Measurements from ENCODE around the gene CCDC141.

DNA sequence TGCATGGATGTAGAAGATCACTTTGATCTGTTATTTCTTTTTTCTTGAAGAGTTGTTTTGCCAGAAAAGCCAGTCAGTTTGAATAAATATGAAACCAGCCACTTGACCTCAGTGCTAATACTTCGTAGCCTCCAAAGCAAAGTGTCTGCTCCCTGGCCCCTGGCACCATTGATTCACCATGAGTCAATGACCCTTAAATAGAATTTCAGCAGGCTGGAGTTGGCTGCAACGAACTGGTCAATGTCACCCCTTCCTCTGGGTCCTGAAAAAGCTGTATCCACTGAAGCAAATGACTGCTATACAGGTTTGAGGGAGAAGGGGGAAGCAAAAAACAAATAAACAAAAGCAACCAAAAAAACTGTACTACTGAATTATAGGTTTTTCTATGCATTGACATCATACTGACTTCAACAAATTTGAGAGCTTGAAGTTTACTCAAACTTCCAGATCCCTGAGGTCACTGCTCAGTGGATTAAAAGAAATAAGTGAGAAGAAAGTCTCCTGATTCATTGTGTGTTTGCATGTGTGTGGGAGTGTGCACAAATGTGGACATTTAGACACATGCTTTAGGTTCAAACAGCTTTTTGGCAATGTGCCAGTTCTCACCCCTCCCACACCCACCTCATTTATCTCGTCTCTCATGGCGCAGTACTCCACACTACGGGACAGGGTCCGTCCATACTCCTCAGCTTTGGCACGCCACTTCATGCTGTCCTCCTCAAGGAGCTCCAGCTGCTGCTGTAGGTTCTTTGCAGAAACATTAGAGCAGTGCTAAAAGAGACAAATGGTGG lies 184.6 kb downstream of the CCDC141 start:
- TF ChIP-seq POLR2A (IDR thresholded peaks at IDR 0.05; ENCODE audit: low read length) (no peak), GATA1 (IDR thresholded peaks at IDR 0.05; ENCODE audit: low read depth, low read length) (no peak)

Measured in erythroblast (primary cell).